CD4-positive, CD25-positive, alpha-beta regulatory T cell (primary cell): ENCODE results near the gene FAM222A. TPM values are rescaled to one million over a fixed set of nuclear protein-coding genes. Genes with fewer than 3 reads are reported as not detected.
A peak's percentile ranks its signal among the peaks of the same experiment; 100 is the strongest.

Source experiments
- ATAC-seq, 2 donors: fragments of 150-1000 bp; cut with Tn5 transposase; one replicate each; pipeline ENCODE4 v1.10.0; 2021; ENCODE audit warnings: low read depth in 2 of 2, moderate number of reproducible peaks in 2 of 2, moderate library complexity in 1 of 2
- DNase-seq, 3 donors: peaks; one replicate each; pipeline versions ENCODE4 v3.0.0 to v3.0.0-alpha.2; 2012 to 2022; ENCODE audit warnings: mixed read lengths in 1 of 3
- H3K27ac ChIP-seq: one replicate; pipeline ENCODE4 v1.7.0; 2013; ENCODE audit warnings: mild to moderate bottlenecking, low read length; ENCODE audit not compliant: insufficient read depth, poor library complexity, severe bottlenecking
- H3K27me3 ChIP-seq: one replicate; pipeline ENCODE4 v1.7.0; 2013; ENCODE audit warnings: low read length; ENCODE audit not compliant: control insufficient read depth, insufficient read depth
- H3K36me3 ChIP-seq: one replicate; pipeline ENCODE4 v1.7.0; 2013; ENCODE audit warnings: mild to moderate bottlenecking, low read length, moderate library complexity; ENCODE audit not compliant: control insufficient read depth, insufficient read depth
- H3K4me1 ChIP-seq: 2 replicates; pipeline ENCODE4 v1.7.0; 2013; ENCODE audit warnings: mild to moderate bottlenecking, low read length; ENCODE audit not compliant: insufficient read depth, control insufficient read depth, poor library complexity, severe bottlenecking
- H3K4me3 ChIP-seq: one replicate; pipeline ENCODE4 v1.7.0; 2013; ENCODE audit warnings: low read depth, mild to moderate bottlenecking, low read length, moderate library complexity
- H3K9me3 ChIP-seq, 2 experiments: 1 replicate in 1 of 2; 2 replicates in 1 of 2; pipeline ENCODE4 v1.7.0; 2013; ENCODE audit warnings: low read length in 2 of 2, mild to moderate bottlenecking in 1 of 2, moderate library complexity in 1 of 2; ENCODE audit not compliant: control insufficient read depth in 2 of 2
- H3K27ac Mint-ChIP-seq, 3 donors: one replicate each; pipeline ENCODE4 v1.8.0; 2020 to 2022; ENCODE audit warnings: mild to moderate bottlenecking in 3 of 3, mixed read lengths in 3 of 3, moderate library complexity in 2 of 3
- H3K27me3 Mint-ChIP-seq: one replicate; pipeline ENCODE4 v1.8.0; 2022; ENCODE audit warnings: mild to moderate bottlenecking, mixed read lengths
- H3K36me3 Mint-ChIP-seq: one replicate; pipeline ENCODE4 v1.8.0; 2020; ENCODE audit warnings: mixed read lengths
- H3K4me1 Mint-ChIP-seq, 4 donors: one replicate each; pipeline ENCODE4 v1.8.0; 2020 to 2022; ENCODE audit warnings: mixed read lengths in 4 of 4, mild to moderate bottlenecking in 1 of 4
- H3K4me3 Mint-ChIP-seq, 4 donors: one replicate each; pipeline ENCODE4 v1.8.0; 2020 to 2022; ENCODE audit warnings: mild to moderate bottlenecking in 4 of 4, mixed read lengths in 4 of 4, moderate library complexity in 3 of 4
- H3K9me3 Mint-ChIP-seq, 7 donors: one replicate each; pipeline ENCODE4 v1.8.0; 2020 to 2022; ENCODE audit warnings: mixed read lengths in 7 of 7, mild to moderate bottlenecking in 3 of 7, moderate library complexity in 2 of 7
- polyA plus RNA-seq, 4 donors: library from polyadenylated mRNA; unstranded; fragments of 300-500 nt; fragmentation: Illumina TruSeq; gene quantifications; one replicate each; pipeline ENCODE4 v1.2.3, GENCODE V29; 2021
- total RNA-seq: library from RNA; stranded (reverse); gene quantifications from one replicate; pipeline ENCODE4 v1.2.3, GENCODE V29; 2022

FAM222A gene
- total and polyA plus RNA-seq, 5 donors from 2014 or later = 0.08 to 2.3 TPM; not detected in 3

- Histone ChIP-seq H3K4me1 (no peaks in the 10 kb centered on the region), H3K9me3 (no peaks in the 10 kb centered on the region), H3K27ac (no peak overlapping the region), H3K36me3 (no peaks in the 10 kb centered on the region), H3K27me3 (no peaks in the 10 kb centered on the region), H3K4me3 (no peak overlapping the region)
- H3K27me3 Mint-ChIP-seq = peaks cover 40% of the 10 kb centered on the region
- DNase-seq (no peak), ATAC-seq (no peak)
- peaks cover 0 to 1% (median 0%) of the 10 kb centered on the region in 7 donors for H3K9me3 Mint-ChIP-seq
- no peaks in the 10 kb centered on the region for H3K36me3 Mint-ChIP-seq
- no peak overlapping the region for H3K27ac Mint-ChIP-seq
- H3K4me1 Mint-ChIP-seq = peaks cover 0 to 4% (median 0%) of the 10 kb centered on the region in 4 donors
- no peak overlapping the region for H3K4me3 Mint-ChIP-seq
Measured at GRCh38 chr12:109720152-109720856, 6.7 kb downstream of the FAM222A start.

DNA sequence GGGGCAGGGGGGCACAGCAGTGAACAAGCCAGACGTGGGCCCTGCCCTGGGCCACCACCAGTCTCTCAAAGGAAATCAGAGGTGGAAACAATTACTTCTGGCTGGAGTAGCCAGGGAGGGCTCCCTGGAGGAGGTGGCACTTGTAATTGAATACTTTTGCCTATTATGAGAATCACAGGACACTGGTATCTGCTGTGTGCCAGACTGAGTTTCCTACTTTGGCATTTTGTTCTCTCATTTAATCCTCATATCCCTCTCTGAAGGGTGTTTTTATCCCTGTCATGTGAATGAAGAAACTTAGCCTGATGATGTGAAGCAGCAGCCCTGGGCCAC is 7.2 kb downstream of the FAM222A start:
- H3K4me1 Mint-ChIP-seq = peaks cover 0 to 4% (median 0%) of the 10 kb centered on the region in 4 donors
- peaks cover 36% of the 10 kb centered on the region for H3K27me3 Mint-ChIP-seq
- no peaks in the 10 kb centered on the region for H3K9me3 ChIP-seq
- H3K36me3 Mint-ChIP-seq = no peaks in the 10 kb centered on the region
- H3K36me3 ChIP-seq = no peaks in the 10 kb centered on the region
- H3K27me3 ChIP-seq = no peaks in the 10 kb centered on the region
- no peak overlapping the region for H3K27ac Mint-ChIP-seq
- no peak overlapping the region for H3K4me3 ChIP-seq
- DNase-seq = no peak
- H3K27ac ChIP-seq = no peak overlapping the region
- no peaks in the 10 kb centered on the region for H3K4me1 ChIP-seq
- H3K9me3 Mint-ChIP-seq = peaks cover 0 to 1% (median 0%) of the 10 kb centered on the region in 7 donors
- no peak for ATAC-seq
- H3K4me3 Mint-ChIP-seq = no peak overlapping the region

DNA sequence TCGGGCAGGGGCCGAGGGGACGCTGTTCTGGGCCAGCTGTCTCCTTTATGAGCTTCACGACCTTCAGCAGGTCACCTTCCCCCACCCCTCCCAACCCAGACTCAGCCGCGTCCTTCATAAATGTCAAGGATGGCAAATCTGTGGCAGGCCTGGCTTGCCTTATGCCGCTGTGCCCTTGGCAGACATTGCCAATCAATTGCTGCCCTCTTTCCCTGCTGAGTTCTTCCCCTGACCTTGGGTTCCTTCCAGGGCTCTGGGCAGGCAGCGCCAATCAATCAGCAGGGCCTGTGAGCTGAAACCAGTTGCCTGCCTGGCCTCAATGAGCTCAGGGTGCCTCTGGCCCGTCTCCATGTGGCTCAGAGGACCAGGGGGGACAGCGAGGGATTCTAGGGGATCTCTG is 7.7 kb downstream of the FAM222A start:
- no peaks in the 10 kb centered on the region for H3K27me3 ChIP-seq
- no peak overlapping the region for H3K4me3 Mint-ChIP-seq
- no peaks in the 10 kb centered on the region for H3K36me3 ChIP-seq
- H3K4me3 ChIP-seq = no peak overlapping the region
- H3K4me1 ChIP-seq = no peaks in the 10 kb centered on the region
- no peaks in the 10 kb centered on the region for H3K36me3 Mint-ChIP-seq
- H3K9me3 Mint-ChIP-seq = no peaks in the 10 kb centered on the region
- no peaks in the 10 kb centered on the region for H3K9me3 ChIP-seq
- peak overlapping the region in 1 of 3 donors; percentile 6 for H3K27ac Mint-ChIP-seq
- peaks cover 31% of the 10 kb centered on the region for H3K27me3 Mint-ChIP-seq
- ATAC-seq (no peak), DNase-seq (no peak)
- H3K27ac ChIP-seq = no peak overlapping the region
- peaks cover 0 to 4% (median 0%) of the 10 kb centered on the region in 4 donors for H3K4me1 Mint-ChIP-seq

DNA sequence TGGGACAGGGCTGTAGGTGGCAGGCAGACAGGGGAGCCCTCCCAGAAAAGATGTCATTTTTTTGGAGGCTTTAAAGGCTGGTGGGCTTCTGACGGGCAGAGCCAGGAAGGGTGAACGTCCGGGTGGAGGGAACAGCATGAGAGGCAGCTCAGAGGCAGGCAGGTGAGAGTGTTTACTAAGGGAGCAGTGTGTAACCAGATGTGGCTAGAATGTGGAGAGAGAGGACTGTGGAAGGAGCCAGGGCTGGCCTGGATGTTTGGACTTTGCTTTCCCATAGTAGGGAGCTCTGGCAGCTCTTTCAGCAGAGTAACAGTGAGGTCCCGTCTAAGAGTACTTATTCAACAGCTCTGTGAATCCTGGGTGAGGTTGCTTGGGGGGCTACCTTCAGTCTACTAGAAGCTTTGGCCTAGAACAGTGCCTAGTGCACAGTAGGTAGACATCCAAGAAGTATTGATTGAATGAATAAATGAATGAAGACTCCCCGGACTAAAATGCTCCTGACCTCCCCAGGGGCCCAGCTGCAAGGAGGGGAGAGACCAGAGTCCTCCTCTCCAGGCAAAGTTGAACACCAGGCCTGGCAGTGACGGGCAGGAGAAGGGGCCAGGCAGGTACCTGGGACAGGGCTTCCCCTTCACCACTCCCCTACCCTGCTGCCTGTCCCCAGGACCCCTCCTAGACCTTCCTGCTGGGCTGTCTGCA is 8.5 kb downstream of the FAM222A start:
- Mint-ChIP-seq H3K36me3 (no peaks in the 10 kb centered on the region), H3K4me3 (no peak overlapping the region), H3K4me1 (peaks cover 0 to 4% (median 0%) of the 10 kb centered on the region in 4 donors), H3K27ac (no peak overlapping the region), H3K9me3 (no peaks in the 10 kb centered on the region), H3K27me3 (peaks cover 26% of the 10 kb centered on the region)
- Histone ChIP-seq H3K4me3 (no peak overlapping the region), H3K9me3 (no peaks in the 10 kb centered on the region), H3K27me3 (no peaks in the 10 kb centered on the region), H3K4me1 (no peaks in the 10 kb centered on the region), H3K36me3 (no peaks in the 10 kb centered on the region), H3K27ac (no peak overlapping the region)
- ATAC-seq (no peak), DNase-seq (no peak)

GRCh38 chr12:109722721-109723094 is 9.1 kb downstream of the FAM222A start:
- Mint-ChIP-seq H3K27me3 (peaks cover 20% of the 10 kb centered on the region), H3K4me3 (no peak overlapping the region), H3K9me3 (no peaks in the 10 kb centered on the region), H3K36me3 (no peaks in the 10 kb centered on the region), H3K4me1 (peaks cover 0 to 4% (median 0%) of the 10 kb centered on the region in 4 donors), H3K27ac (no peak overlapping the region)
- Histone ChIP-seq H3K9me3 (no peaks in the 10 kb centered on the region), H3K27ac (no peak overlapping the region), H3K4me3 (no peak overlapping the region), H3K27me3 (no peaks in the 10 kb centered on the region), H3K4me1 (no peaks in the 10 kb centered on the region), H3K36me3 (no peaks in the 10 kb centered on the region)
- ATAC-seq (no peak), DNase-seq (no peak)

DNA sequence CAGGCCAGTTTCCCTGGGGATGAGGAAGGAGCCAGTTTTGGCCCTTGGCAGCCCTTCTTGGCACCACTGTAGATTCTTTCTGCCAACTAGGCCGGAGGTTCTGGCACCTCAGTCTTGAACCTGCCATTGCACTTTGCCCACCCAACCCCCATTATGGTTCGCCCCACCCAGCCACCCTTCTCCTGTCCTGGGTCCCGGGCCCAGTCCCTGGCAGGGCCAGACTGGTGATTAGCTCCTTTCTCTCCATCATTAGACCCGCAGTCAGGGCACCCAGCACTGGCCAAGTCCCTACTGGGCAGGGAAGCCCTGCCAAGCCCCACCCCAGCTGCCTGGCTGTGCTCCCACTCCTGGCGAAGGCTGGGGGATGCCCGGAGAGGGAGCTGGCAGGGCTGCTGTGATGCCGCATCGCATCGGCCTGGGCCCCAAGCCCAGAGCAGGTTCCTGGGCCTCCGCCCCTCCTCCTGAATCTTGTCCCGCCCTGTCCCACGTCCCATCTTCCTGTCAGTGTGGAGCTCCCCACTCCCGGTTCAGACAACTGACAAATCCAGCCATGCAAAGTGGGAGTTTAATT is 9.8 kb downstream of the FAM222A start:
- Mint-ChIP-seq H3K27me3 (peaks cover 15% of the 10 kb centered on the region), H3K9me3 (no peaks in the 10 kb centered on the region), H3K4me1 (peaks cover 0 to 4% (median 0%) of the 10 kb centered on the region in 4 donors), H3K36me3 (no peaks in the 10 kb centered on the region), H3K4me3 (no peak overlapping the region), H3K27ac (no peak overlapping the region)
- no peak for DNase-seq
- Histone ChIP-seq H3K27me3 (no peaks in the 10 kb centered on the region), H3K36me3 (no peaks in the 10 kb centered on the region), H3K9me3 (no peaks in the 10 kb centered on the region), H3K4me1 (no peaks in the 10 kb centered on the region), H3K27ac (no peak overlapping the region), H3K4me3 (no peak overlapping the region)
- no peak for ATAC-seq

- no peak overlapping the region for H3K4me3 ChIP-seq
- no peaks in the 10 kb centered on the region for H3K9me3 ChIP-seq
- Mint-ChIP-seq H3K4me1 (no peaks in the 10 kb centered on the region), H3K27me3 (peaks cover 5% of the 10 kb centered on the region), H3K9me3 (no peaks in the 10 kb centered on the region), H3K4me3 (no peak overlapping the region), H3K27ac (peak overlapping the region in 1 of 3 donors; percentile 71), H3K36me3 (no peaks in the 10 kb centered on the region)
- no peak overlapping the region for H3K27ac ChIP-seq
- H3K27me3 ChIP-seq = no peaks in the 10 kb centered on the region
- H3K36me3 ChIP-seq = no peaks in the 10 kb centered on the region
- no peaks in the 10 kb centered on the region for H3K4me1 ChIP-seq
- DNase-seq (no peak), ATAC-seq (no peak)
Measured at GRCh38 chr12:109724321-109724892, 10.8 kb downstream of the FAM222A start.
